Nucleus accumbens (tissue), 56 donors: ENCODE data around the gene PHLDB2.
A peak's percentile ranks its signal among the peaks of the same experiment; 100 is the strongest.

Experiments used
- DNase-seq, 56 donors: peaks; one replicate each; lab custom pipeline; 2025; lab: John Stamatoyannopoulos, UW

Gene PHLDB2

DNA sequence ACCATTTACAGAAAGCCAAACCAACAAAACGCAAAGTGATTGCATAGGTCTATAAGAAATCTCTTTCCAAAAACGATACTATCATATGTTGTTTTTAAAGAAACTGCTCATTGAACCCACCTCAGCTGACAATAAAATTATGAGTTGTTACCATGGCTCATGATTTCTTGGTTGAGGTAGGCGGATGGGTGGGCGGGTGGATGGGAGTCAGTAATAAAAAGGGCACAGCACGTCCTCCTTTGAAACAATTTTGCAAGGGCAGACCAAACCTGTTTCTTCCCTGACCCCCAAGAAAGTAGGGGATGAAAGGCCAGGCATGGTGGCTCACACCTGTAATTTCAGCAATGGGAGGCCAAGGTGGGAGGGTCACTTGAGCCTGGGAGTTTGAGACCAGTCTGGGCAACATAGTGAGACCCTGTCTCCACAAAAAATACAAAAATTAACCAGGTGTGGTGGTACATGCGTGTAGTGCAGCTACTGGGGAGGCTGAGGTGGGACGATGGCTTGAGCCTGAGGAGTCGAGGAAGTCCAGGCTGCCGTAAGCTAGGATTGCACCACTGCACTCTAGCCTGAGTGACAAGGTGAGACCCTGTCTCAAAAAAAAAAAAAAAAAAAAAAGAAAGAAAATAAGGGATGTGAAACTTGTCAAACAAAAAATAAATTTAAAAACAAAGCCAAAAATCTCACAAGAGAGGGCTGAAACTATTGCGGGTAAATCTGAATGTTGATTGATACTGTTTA lies 121.8 kb downstream of the PHLDB2 start:
- DNase-seq = peak in 1 of 56 donors; percentile 9

DNA sequence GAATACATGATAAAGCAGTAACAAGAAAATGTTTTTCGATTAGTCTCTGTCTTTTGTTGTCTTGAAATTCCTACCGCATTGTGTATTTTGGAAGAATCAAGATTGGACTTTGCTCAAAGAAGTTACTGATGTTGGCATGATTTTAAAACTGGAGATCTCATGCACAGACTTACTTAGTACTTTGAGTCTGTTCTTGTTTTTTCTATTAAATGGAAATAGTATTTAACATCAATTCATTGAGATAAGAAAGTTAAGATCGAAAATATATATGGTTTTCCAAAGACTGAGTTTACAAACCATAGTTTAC lies 122.3 kb downstream of the PHLDB2 start:
- no peak for DNase-seq

GRCh38 chr3:111984636-111985298 lies 125.7 kb downstream of the PHLDB2 start:
- no peak for DNase-seq

GRCh38 chr3:111986800-111987199 lies 127.7 kb downstream of the PHLDB2 start:
- DNase-seq = no peak

DNA sequence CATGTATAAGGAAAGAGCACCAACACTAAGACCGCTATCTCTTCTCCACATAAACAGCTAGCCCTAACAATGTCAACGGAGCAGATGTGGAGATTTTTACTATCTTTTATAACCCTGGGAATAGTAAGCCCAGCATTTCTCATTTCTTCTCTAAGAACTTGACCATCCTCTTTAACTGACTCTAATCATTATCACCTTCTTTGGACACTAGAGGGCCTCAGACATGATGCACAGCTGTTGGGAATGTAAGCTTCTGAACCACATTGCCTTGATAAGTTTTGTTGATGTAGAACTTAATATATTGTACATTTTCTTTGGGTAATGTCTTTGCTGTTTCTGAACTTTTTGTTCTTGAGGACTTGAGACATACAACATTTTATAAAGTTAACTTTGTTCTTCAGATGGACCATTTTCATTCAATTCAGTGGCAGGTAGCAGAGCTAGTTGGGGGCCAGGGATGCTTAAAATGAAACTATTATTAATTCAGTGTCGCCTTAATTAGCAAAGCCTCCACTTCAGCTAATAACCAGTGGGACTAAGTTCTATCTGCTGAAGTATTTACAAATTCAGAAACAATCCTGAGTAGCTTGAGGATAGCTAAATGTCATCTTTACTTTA lies 130.1 kb downstream of the PHLDB2 start:
- no peak for DNase-seq

- no peak for DNase-seq
Measured at GRCh38 chr3:111993038-111993437, 134.0 kb downstream of the PHLDB2 start.

GRCh38 chr3:111998636-111999483 lies 139.8 kb downstream of the PHLDB2 start, which contains the start of gene TAGLN3:
TAGLN3 (plus strand) TSS chr3:111998922; CDS start chr3:111999423, 501 bp downstream.
- DNase-seq = peak in 48 of 56 donors; percentile 6 to 81 (median 52)

- DNase-seq = peak in 8 of 56 donors; percentile 15 to 63 (median 45)
Measured at GRCh38 chr3:111999484-112000324, 140.6 kb downstream of the PHLDB2 start.

DNA sequence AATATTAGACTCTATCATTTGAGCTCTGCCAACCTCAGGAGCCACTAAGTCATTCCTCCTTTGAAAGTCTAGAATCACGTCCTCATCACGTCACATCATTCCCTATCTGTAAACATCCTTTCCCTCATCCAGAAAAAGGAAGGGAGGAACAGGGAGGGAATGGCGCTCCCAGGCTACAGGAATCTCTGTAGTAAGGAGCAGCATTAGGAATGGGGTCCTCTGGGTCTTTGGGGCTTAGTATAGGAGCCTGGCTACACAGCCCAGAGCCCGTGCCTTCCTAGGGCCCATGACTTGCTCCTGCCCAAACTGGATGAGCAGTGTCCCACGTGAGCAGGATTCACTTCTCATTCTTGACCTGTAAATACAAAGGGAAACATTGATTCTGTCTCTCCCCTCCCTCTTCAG lies 141.3 kb downstream of the PHLDB2 start:
- peak in 3 of 56 donors; percentile 9 to 36 (median 35) for DNase-seq

DNA sequence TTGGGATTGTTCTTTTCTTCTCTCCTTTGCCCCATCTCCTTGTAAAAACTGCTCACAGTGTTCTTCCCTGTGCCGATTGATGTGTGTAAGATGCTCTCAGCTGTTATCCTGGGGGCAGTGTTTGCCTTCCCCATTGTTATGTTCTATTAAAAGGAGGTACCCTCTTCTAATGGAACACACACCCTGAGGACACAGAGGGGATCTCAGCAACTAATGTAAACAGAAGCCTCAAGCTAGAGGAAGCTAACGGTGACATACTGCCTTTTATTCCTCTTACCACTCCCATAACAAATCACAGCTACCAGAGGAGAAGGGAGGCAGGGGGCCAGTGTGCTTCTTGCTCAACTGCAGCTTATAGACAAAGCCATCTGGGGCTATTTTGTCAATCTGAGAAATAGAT lies 141.9 kb downstream of the PHLDB2 start:
- no peak for DNase-seq

DNA sequence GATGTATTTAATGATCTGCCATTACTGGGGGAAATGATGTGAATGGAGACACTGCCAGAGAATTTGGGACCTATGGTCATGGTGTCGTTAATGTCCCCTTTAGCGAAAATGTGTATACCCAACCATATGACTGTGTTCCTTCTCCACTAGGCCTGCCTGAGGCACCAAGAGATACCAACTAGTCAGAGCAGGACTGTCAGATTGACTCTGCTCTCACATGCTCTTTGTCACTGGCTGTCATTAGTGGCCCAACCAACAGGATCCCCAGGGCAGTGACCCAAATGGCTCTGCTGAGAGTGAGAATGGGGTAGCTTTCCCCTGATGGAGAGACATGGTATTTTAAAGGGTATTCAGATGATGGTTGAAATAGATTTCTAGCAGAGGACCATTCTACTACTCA lies 142.5 kb downstream of the PHLDB2 start:
- DNase-seq = no peak

DNA sequence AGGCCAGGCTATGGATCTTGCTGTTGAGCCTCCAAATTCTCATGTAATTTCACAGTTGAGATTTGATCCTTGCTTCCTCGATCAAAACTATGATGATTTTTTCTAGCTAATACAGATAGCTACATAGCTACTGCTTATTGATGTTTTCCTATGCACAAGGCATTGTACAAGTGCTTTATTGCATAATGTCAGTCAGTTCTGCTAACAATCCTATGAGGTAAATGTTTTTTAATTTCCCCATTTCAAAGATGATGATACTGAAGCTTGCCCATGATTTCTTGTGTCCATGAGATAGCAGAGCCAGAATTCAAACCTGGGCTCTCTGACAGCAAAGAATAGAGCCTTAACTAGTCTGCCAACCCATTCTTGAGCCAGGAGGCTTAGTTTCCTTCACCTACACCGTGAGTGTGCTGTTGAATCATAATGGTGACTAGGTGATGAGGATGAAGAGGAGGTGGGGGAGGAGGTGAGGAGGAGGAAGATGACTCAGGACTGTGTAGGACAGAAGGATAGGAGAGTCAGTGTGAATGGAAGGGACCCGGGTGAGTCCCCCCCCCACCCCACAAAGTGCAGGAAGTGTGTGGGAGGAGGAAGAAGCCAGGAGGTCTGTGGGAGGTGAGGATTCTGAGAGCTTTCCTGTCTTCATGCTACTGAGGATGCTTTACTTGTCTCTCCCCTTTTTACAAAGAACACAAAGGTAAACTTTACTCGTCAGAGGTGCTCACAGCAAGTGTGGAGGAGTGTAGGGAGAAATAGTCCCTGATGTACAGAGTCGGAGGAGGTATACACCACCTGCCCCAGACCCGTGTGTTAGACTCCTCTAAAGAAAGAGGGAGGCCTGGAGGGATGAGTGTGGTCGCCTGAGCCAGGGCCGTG lies 143.3 kb downstream of the PHLDB2 start:
- peak in 26 of 56 donors; percentile 12 to 68 (median 33) for DNase-seq

DNA sequence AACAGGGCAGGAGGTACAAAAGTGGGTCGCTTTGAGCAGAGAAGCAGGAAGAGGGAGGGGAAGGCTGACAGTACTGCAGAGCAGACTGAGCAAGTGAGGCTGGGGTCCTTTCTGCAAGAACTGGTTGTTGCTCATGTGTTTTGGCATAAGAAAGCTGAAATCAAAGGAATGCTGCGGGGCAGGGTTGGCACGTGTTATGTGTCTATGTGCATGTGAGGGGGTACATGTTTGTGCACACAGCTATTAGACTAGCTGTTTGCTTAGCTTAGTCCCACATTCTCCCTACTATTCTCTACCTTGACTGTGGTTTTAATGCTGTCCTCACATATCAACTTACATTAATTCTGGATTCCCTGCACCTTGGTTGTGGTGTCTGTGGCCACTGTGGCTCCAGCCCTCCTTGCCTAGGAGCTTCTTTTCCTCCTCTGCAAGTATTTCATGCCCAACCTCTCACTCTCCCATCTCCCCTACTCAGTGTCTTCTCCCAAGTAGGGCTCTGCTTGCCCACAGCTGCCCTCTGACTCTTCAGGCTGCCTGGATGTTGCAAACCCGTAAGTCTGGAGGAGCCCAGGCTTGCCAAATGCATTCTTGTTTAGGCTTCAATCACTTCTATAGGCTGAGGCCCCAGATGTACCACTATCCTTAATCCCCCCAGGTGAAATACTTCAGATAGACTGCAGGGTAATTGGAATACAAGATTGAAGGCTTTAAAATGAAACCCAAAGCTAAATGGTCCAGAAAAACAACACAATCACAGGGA lies 144.4 kb downstream of the PHLDB2 start:
- DNase-seq = no peak

- no peak for DNase-seq
Measured at GRCh38 chr3:112004187-112004586, 145.1 kb downstream of the PHLDB2 start.

GRCh38 chr3:112004669-112005068 lies 145.6 kb downstream of the PHLDB2 start:
- no peak for DNase-seq

DNA sequence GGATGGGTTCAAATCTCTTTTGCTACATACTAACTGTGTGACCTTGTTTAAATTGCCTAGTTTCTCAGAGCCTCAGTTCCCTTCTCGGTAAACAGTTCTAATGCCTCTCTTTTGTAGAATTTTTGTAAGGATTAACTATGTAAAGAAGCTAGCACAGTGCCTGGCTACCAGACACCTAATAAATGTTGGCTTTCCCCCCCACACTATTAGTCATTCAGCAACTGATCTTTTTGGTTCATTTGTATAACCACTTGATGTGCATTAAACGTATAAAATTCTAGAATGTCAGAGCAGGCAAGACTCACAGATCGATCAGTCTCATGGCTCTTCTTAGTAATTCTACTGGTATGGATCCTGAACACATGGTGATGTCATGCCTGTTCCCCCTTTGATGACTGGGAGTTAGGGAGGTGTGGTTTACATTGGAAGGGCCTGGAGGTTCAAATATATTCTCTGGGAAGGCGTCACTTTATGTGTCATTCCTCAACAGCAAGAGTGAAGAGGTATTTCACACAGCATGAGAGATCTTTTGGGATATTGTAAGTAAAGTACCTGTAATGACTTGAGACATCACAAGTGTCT lies 146.1 kb downstream of the PHLDB2 start:
- DNase-seq = no peak

DNA sequence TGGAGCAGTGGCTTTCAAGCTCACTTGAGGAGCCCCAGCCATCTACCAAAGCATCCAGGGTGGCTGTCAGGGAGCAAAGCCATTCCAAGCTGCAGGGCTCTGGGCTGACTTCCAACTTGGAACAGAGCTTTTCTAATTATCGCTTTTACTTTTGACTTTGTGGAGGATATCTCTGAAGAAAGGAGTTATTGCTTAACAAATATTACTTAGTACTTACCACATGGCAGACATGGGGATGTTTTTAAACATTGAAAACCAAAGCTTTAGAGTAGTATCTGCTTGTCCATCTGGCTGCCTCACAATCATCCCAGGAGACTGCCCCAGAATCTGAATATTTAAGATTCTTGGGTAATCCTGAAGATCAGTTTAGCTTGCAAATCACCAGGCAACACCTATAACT lies 148.6 kb downstream of the PHLDB2 start:
- DNase-seq = no peak

DNA sequence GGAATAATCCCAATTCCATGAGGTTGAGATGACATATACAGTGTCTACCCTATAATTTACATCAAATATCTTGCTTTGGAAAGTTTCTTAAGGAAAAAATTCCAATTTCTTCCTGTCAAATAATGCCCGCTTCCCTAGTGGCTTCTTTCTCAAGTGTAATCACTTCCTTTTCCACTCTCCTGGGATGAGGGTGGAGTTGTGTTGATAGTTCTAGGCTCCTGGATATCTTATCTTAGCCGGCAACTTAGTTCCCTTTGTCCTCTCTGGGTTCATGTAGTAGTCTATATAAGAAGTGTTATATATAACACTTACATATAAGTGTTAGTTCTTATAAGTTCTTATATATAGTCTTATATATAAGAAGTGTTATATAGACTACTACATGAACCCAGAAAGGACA lies 150.6 kb downstream of the PHLDB2 start:
- no peak for DNase-seq
